ENCODE measurements around the gene SDR39U1. TPM values are rescaled to one million over a fixed set of nuclear protein-coding genes. Genes with fewer than 3 reads are reported as not detected.

The SDR39U1 gene
- total RNA-seq, 1 experiment from 2014 or later, result 61.8 TPM

DNA sequence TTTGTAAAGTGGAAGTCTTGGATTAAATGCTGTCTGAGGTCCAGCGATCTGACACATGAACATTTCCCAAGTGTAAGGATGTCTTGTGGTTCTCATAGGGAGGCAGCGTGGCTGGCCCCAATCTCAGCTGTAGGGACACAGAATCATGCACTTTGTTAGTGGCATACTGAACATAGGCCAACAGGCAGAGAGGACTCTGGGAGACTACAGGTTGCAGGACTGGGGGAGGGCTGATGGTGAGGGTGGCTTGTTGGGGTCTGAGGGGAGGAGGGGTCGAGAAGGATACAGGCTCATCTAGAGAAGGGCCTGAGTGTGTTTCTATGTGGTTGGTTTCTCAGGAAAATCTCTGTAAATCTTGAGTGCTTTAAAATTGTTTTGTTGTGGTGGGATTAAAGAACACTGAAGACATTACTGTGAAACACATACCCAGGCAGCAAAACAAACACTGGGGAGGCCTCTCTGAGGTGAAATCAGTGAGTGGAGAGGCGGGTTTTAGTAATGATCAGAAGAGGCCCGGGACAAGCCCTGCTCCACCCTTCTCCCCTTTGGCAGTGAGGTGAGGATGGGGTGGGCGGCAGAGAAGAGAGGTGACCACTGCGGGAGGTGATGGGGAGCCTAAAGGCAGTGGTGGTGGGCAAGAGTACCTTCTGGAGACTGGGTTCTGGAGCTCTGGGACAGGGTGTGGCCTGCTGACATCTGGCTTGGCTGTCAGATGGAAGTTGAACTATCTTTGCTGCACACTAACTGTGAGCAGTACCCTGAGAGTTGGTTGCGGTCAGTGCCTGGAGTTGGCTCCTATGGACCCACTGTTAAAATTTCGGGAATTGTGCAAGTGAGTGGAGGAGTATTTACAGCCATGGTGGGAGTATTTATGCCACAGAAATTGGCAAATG, 40.5 kb downstream of the SDR39U1 start:
- CTCF ChIA-PET, result interaction anchor here (1.2 to 1.3 kb wide), 2 partner anchors 29 kb away, joined by 3 to 6 read pairs; no protein-coding TSS in a partner anchor
- Histone ChIP-seq H3K36me3 (ENCODE audit: control insufficient read depth in 1 of 2, insufficient read depth in 2 of 2, low read length in 2 of 2) (no peaks in the 10 kb centered on the region), H3K9me3 (ENCODE audit: control insufficient read depth in 1 of 2, insufficient read depth in 1 of 2, low read depth in 1 of 2, low read length in 2 of 2) (no peaks in the 10 kb centered on the region), H4K20me1 (ENCODE audit: insufficient read depth) (no peaks in the 10 kb centered on the region), H3K9me2 (ENCODE audit: insufficient read depth) (no peaks in the 10 kb centered on the region), H3K79me2 (ENCODE audit: insufficient read depth, low read length) (no peaks in the 10 kb centered on the region), H2AFZ (ENCODE audit: low read depth, low read length, poor library complexity, severe bottlenecking) (no peak overlapping the region), H3K9ac (ENCODE audit: low read length) (no peak overlapping the region), H3K27ac (ENCODE audit: low read depth, low read length) (no peak overlapping the region), H3K4me2 (ENCODE audit: low read length) (no peak overlapping the region), H3K27me3 (ENCODE audit: insufficient read depth, low read length) (no peaks in the 10 kb centered on the region), H3K4me3 (replicated peaks in 1 of 2; ENCODE audit: low read depth in 1 of 2, low read length in 2 of 2) (no peak overlapping the region), H3K4me1 (ENCODE audit: control insufficient read depth in 1 of 2, insufficient read depth in 2 of 2, low read length in 2 of 2) (no peaks in the 10 kb centered on the region)
- intact Hi-C loops (cut with micrococcal nuclease), result no loop called here
- no TSS peak for BruUV-seq (replicated peaks)
- POLR2A ChIA-PET, result no interaction called here
- RAD21 ChIA-PET (ENCODE audit: low non-redundant PET in 1 of 2, low total read pairs in 2 of 2, uncharacterized antibody in 2 of 2, unreplicated experiment in 2 of 2), result no interaction called here
- no peak for DNase-seq (ENCODE audit: low read depth, low spot score)
- ATAC-seq, result no peak
- TF ChIP-seq ZFX (IDR thresholded peaks at IDR 0.05) (no peak), EGR1 (IDR thresholded peaks at IDR 0.05; ENCODE audit: low read depth) (no peak), EZH2 (IDR thresholded peaks at IDR 0.05) (no peak), POLR2AphosphoS5 (IDR thresholded peaks at IDR 0.05; ENCODE audit: low read depth, low read length) (no peak), JUND (IDR thresholded peaks at IDR 0.05) (no peak), RAD21 (IDR thresholded peaks at IDR 0.05; ENCODE audit: low read depth) (no peak), SP1 (IDR thresholded peaks at IDR 0.05; ENCODE audit: low read depth) (no peak), ZNF274 (IDR thresholded peaks at IDR 0.05; ENCODE audit: low read depth, low read length) (no peak), YY1 (IDR thresholded peaks at IDR 0.05; ENCODE audit: extremely low read depth, insufficient replicate concordance, low read depth, low read length) (no peak)

DNA sequence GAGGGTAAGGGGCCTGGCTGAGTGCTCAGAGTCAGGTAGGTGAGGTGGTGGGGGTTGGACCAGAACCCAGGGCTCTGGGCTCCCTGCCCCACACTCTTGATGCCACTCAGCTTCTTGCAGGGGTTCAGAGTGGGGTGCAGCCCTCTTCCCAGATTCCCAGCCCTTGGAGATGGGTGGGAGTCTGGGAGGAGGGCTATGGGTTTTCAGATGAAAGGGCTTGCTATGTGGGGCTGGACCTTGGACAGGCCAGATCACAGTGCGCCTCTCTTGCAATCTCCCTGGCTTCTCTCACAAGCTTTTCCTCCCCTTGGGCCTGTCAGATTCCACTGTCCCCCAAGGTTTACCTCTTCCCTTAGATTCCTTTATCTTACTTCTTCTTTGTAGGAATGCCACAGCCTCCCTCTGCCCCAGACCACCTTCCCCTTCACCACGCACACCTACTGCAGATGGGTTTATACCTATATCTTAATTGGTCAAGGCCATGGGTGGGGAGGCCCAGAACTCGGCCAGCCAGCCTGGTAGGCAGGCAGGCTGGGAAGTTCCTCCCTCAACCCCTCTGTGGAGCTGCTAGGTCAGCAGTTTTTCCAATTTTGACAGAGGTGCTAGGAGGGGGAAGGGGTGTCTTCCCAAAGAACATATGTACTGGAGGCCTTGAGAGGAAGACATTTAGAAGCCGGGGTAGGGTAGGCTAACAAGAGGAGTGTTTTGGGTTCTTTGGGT, 42.4 kb downstream of the SDR39U1 start:
- no peaks in the 10 kb centered on the region for H3K27me3 ChIP-seq (ENCODE audit: insufficient read depth, low read length)
- ATAC-seq (no peak), DNase-seq (ENCODE audit: low read depth, low spot score) (no peak)
- no peaks in the 10 kb centered on the region for H3K36me3 ChIP-seq (ENCODE audit: control insufficient read depth in 1 of 2, insufficient read depth in 2 of 2, low read length in 2 of 2)
- no peaks in the 10 kb centered on the region for H3K79me2 ChIP-seq (ENCODE audit: insufficient read depth, low read length)
- H3K27ac ChIP-seq (ENCODE audit: low read depth, low read length), result no peak overlapping the region
- H2AFZ ChIP-seq (ENCODE audit: low read depth, low read length, poor library complexity, severe bottlenecking), result no peak overlapping the region
- POLR2A ChIA-PET, result no interaction called here
- H3K4me2 ChIP-seq (ENCODE audit: low read length), result no peak overlapping the region
- H3K4me3 ChIP-seq (replicated peaks in 1 of 2; ENCODE audit: low read depth in 1 of 2, low read length in 2 of 2), result no peak overlapping the region
- H3K9me3 ChIP-seq (ENCODE audit: control insufficient read depth in 1 of 2, insufficient read depth in 1 of 2, low read depth in 1 of 2, low read length in 2 of 2), result no peaks in the 10 kb centered on the region
- no peaks in the 10 kb centered on the region for H4K20me1 ChIP-seq (ENCODE audit: insufficient read depth)
- TF ChIP-seq TCF7L2 (IDR thresholded peaks at IDR 0.05; ENCODE audit: borderline replicate concordance, extremely low read depth, insufficient read depth, insufficient read length) (no peak), POLR2A (IDR thresholded peaks at IDR 0.05; ENCODE audit: borderline replicate concordance, extremely low read depth, insufficient read depth, insufficient read length) (no peak), EGR1 (IDR thresholded peaks at IDR 0.05; ENCODE audit: low read depth) (no peak), ZFX (IDR thresholded peaks at IDR 0.05) (no peak), EZH2 (IDR thresholded peaks at IDR 0.05) (no peak), CBX3 (IDR thresholded peaks at IDR 0.05; ENCODE audit: low read depth) (no peak), RAD21 (IDR thresholded peaks at IDR 0.05; ENCODE audit: low read depth) (no peak), SIN3A (IDR thresholded peaks at IDR 0.05; ENCODE audit: low read depth) (no peak), EZH2phosphoT487 (IDR thresholded peaks at IDR 0.05; ENCODE audit: borderline replicate concordance) (no peak)
- TF ChIP-seq, protein P1, sequence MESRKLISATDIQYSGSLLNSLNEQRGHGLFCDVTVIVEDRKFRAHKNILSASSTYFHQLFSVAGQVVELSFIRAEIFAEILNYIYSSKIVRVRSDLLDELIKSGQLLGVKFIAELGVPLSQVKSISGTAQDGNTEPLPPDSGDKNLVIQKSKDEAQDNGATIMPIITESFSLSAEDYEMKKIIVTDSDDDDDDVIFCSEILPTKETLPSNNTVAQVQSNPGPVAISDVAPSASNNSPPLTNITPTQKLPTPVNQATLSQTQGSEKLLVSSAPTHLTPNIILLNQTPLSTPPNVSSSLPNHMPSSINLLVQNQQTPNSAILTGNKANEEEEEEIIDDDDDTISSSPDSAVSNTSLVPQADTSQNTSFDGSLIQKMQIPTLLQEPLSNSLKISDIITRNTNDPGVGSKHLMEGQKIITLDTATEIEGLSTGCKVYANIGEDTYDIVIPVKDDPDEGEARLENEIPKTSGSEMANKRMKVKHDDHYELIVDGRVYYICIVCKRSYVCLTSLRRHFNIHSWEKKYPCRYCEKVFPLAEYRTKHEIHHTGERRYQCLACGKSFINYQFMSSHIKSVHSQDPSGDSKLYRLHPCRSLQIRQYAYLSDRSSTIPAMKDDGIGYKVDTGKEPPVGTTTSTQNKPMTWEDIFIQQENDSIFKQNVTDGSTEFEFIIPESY (IDR thresholded peaks at IDR 0.05; ENCODE audit: extremely low read depth, insufficient replicate concordance, low read length), result no peak
- TF ChIP-seq, protein P2, sequence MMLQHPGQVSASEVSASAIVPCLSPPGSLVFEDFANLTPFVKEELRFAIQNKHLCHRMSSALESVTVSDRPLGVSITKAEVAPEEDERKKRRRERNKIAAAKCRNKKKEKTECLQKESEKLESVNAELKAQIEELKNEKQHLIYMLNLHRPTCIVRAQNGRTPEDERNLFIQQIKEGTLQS (IDR thresholded peaks at IDR 0.05), result no peak
- no peaks in the 10 kb centered on the region for H3K9me2 ChIP-seq (ENCODE audit: insufficient read depth)
- no peak overlapping the region for H3K9ac ChIP-seq (ENCODE audit: low read length)
- intact Hi-C loops (cut with micrococcal nuclease), result no loop called here
- CTCF ChIA-PET, result no interaction called here
- H3K4me1 ChIP-seq (ENCODE audit: control insufficient read depth in 1 of 2, insufficient read depth in 2 of 2, low read length in 2 of 2), result no peaks in the 10 kb centered on the region; a peak in 1 of 4 replicates
- BruUV-seq (replicated peaks), result no TSS peak
- RAD21 ChIA-PET (ENCODE audit: low non-redundant PET in 1 of 2, low total read pairs in 2 of 2, uncharacterized antibody in 2 of 2, unreplicated experiment in 2 of 2), result no interaction called here
